ENCODE results near the gene HSD3B7. TPM values are rescaled to one million over a fixed set of nuclear protein-coding genes. Genes with fewer than 3 reads are reported as not detected.
A peak's percentile ranks its signal among the peaks of the same experiment; 100 is the strongest.

HSD3B7 gene
- total RNA-seq, 1 donor from 2014 or later = 30.4 TPM

- peaks cover 38% of the 10 kb centered on the region for H3K36me3 ChIP-seq
- peaks cover 10% of the 10 kb centered on the region for H3K4me1 ChIP-seq
- no peak for TF ChIP-seq CTCF (IDR thresholded peaks at IDR 0.05)
- intact Hi-C loops (cut with DNase I) = no loop called here
- H3K4me3 ChIP-seq = no peak overlapping the region
- H3K9me3 ChIP-seq = no peaks in the 10 kb centered on the region
- H3K27ac ChIP-seq = no peak overlapping the region
- DNase-seq = no peak
- no peaks in the 10 kb centered on the region for H3K27me3 ChIP-seq
- ATAC-seq = no peak
Observed at GRCh38 chr16:30982548-30983288, 2.3 kb upstream of the HSD3B7 start.

GRCh38 chr16:30983289-30983889 is 1.6 kb upstream of the HSD3B7 start:
- Histone ChIP-seq H3K27me3 (no peaks in the 10 kb centered on the region), H3K36me3 (peaks cover 36% of the 10 kb centered on the region), H3K4me1 (peaks cover 10% of the 10 kb centered on the region), H3K27ac (no peak overlapping the region), H3K9me3 (no peaks in the 10 kb centered on the region), H3K4me3 (no peak overlapping the region)
- no peak for TF ChIP-seq CTCF (IDR thresholded peaks at IDR 0.05)
- ATAC-seq = no peak
- no peak for DNase-seq
- intact Hi-C loops (cut with DNase I) = no loop called here

- peaks cover 36% of the 10 kb centered on the region for H3K36me3 ChIP-seq
- ATAC-seq = no peak
- no peak overlapping the region for H3K27ac ChIP-seq
- DNase-seq = no peak
- no peak overlapping the region for H3K4me3 ChIP-seq
- TF ChIP-seq CTCF (IDR thresholded peaks at IDR 0.05) = no peak
- intact Hi-C loops (cut with DNase I) = no loop called here
- H3K27me3 ChIP-seq = no peaks in the 10 kb centered on the region
- H3K4me1 ChIP-seq = peaks cover 10% of the 10 kb centered on the region
- no peaks in the 10 kb centered on the region for H3K9me3 ChIP-seq
Observed at GRCh38 chr16:30983898-30984610, 953 bp upstream of the HSD3B7 start.

- H3K27ac ChIP-seq = no peak overlapping the region
- DNase-seq = peak; percentile 89
Observed at GRCh38 chr16:30985401-30986128, 558 bp downstream of the HSD3B7 start.

More at GRCh38 chr16:30985401-30986128, 558 bp downstream of the HSD3B7 start:
- H3K4me1 ChIP-seq = peaks cover 10% of the 10 kb centered on the region
- H3K9me3 ChIP-seq = no peaks in the 10 kb centered on the region
- ATAC-seq = peak; percentile 80
- peaks cover 23% of the 10 kb centered on the region for H3K36me3 ChIP-seq
- no peaks in the 10 kb centered on the region for H3K27me3 ChIP-seq
- H3K4me3 ChIP-seq = peak overlapping the region; percentile 51
- no peak for TF ChIP-seq CTCF (IDR thresholded peaks at IDR 0.05)
- intact Hi-C loops (cut with DNase I) = loop anchor here (5.0 kb wide), 1 partner anchor 457 kb away; the partner anchor contains the start of gene ZNF843

Data from upper lobe of right lung (tissue), 1 donor.